HEK293 (cell line): ENCODE results near the gene CACTIN.

ENCODE experiments used
- YY1 ChIP-seq: fragments of 450-650 bp; formaldehyde crosslinking; IDR thresholded peaks from 2 replicates; pipeline ENCODE4 v1.5.1; 2018; ENCODE audit warnings: missing biosample characterization, missing genetic modification characterization
- ZNF174 ChIP-seq: fragments of 450-650 bp; formaldehyde crosslinking; IDR thresholded peaks from 2 replicates; pipeline ENCODE4 v1.5.0; 2017; ENCODE audit warnings: missing biosample characterization, mild to moderate bottlenecking, missing genetic modification characterization
- ZNF19 ChIP-seq: fragments of 450-650 bp; formaldehyde crosslinking; IDR thresholded peaks from 2 replicates; pipeline ENCODE4; 2016; ENCODE audit warnings: missing biosample characterization, missing genetic modification characterization, low read depth
- ZNF239 ChIP-seq: fragments of 450-650 bp; formaldehyde crosslinking; IDR thresholded peaks from 2 replicates; pipeline ENCODE4 v1.5.1; 2016; ENCODE audit warnings: missing biosample characterization, missing genetic modification characterization
- ZNF404 ChIP-seq: fragments of 450-650 bp; formaldehyde crosslinking; IDR thresholded peaks from 2 replicates; pipeline ENCODE4 v1.5.1; 2017; ENCODE audit warnings: missing biosample characterization, missing genetic modification characterization
- ZNF501 ChIP-seq: fragments of 450-650 bp; formaldehyde crosslinking; IDR thresholded peaks from 2 replicates; pipeline ENCODE4 v1.5.1; 2016; ENCODE audit warnings: missing biosample characterization, missing genetic modification characterization
- ZNF544 ChIP-seq: fragments of 450-650 bp; formaldehyde crosslinking; IDR thresholded peaks from 2 replicates; pipeline ENCODE4 v1.5.0; 2017; ENCODE audit warnings: missing biosample characterization, missing genetic modification characterization
- ZNF658 ChIP-seq: fragments of 450-650 bp; formaldehyde crosslinking; IDR thresholded peaks from 2 replicates; pipeline ENCODE4; 2016; ENCODE audit warnings: missing biosample characterization, missing genetic modification characterization
- TF ChIP-seq, protein P1 (sequence below): fragments of 450-650 bp; formaldehyde crosslinking; IDR thresholded peaks from 2 replicates; pipeline ENCODE4 v1.5.1; 2016; ENCODE audit warnings: missing biosample characterization, missing genetic modification characterization
- TF ChIP-seq, protein P2 (sequence below): IDR thresholded peaks from 2 replicates; pipeline ENCODE4 v1.6.1; 2011; ENCODE audit warnings: mild to moderate bottlenecking, low read depth, low read length, borderline replicate concordance
- TF ChIP-seq, protein P3 (sequence below): fragments of 450-650 bp; formaldehyde crosslinking; optimal IDR thresholded peaks from 2 replicates; pipeline ENCODE3; 2016; ENCODE audit warnings: missing biosample characterization, mild to moderate bottlenecking, missing genetic modification characterization
- TF ChIP-seq, protein P4 (sequence below): fragments of 450-650 bp; formaldehyde crosslinking; IDR thresholded peaks from 2 replicates; pipeline ENCODE4 v1.5.1; 2016; ENCODE audit warnings: missing biosample characterization, missing genetic modification characterization, borderline replicate concordance

DNA sequence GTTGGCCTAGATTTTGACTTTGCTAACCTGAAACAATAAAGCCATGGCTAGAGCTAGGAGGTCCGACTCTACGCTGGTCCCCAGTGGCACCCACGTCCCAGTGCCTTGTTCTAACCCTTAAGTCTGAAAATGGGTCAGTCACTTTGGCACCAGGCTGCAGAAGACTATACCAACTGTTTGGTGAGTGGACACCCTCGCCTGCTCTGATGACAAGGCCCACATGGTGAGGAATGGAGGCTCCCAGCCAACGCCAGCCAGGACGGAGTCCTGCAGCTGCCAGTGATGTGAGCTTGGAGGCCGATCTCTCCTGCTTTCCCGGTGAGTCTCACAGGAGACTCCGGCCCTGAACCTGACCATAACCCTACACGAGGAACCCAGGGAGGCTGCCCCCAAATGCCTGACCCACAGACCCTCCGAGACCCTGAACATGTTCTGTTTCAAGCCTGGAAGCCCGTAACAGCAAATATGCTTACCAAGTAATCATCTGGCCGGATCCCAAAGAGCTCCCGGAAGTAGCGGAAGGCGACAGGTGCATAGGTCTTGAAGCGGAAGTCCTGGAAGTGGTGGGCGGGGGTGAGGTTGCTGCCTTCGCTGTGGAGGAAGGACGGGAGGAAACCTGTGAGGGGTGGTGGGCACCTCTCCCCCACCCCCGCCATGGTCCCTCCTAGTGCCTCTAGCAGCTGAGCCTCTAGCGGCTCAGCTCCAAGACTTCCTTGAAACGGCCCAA lies 34.1 kb upstream of the CACTIN start:
- TF ChIP-seq, protein P1, sequence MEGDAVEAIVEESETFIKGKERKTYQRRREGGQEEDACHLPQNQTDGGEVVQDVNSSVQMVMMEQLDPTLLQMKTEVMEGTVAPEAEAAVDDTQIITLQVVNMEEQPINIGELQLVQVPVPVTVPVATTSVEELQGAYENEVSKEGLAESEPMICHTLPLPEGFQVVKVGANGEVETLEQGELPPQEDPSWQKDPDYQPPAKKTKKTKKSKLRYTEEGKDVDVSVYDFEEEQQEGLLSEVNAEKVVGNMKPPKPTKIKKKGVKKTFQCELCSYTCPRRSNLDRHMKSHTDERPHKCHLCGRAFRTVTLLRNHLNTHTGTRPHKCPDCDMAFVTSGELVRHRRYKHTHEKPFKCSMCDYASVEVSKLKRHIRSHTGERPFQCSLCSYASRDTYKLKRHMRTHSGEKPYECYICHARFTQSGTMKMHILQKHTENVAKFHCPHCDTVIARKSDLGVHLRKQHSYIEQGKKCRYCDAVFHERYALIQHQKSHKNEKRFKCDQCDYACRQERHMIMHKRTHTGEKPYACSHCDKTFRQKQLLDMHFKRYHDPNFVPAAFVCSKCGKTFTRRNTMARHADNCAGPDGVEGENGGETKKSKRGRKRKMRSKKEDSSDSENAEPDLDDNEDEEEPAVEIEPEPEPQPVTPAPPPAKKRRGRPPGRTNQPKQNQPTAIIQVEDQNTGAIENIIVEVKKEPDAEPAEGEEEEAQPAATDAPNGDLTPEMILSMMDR (tag by site-specific recombination), result no peak
- TF ChIP-seq ZNF544 (tag by site-specific recombination) (no peak), ZNF239 (tag by site-specific recombination) (no peak), ZNF501 (tag by site-specific recombination) (no peak), ZNF658 (tag by site-specific recombination) (no peak), ZNF19 (tag by site-specific recombination) (no peak), ZNF174 (tag by site-specific recombination) (no peak), ZNF404 (tag by site-specific recombination) (no peak), YY1 (tag by site-specific recombination) (no peak)
- TF ChIP-seq, protein P2, sequence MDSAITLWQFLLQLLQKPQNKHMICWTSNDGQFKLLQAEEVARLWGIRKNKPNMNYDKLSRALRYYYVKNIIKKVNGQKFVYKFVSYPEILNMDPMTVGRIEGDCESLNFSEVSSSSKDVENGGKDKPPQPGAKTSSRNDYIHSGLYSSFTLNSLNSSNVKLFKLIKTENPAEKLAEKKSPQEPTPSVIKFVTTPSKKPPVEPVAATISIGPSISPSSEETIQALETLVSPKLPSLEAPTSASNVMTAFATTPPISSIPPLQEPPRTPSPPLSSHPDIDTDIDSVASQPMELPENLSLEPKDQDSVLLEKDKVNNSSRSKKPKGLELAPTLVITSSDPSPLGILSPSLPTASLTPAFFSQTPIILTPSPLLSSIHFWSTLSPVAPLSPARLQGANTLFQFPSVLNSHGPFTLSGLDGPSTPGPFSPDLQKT, result no peak
- TF ChIP-seq, protein P3, sequence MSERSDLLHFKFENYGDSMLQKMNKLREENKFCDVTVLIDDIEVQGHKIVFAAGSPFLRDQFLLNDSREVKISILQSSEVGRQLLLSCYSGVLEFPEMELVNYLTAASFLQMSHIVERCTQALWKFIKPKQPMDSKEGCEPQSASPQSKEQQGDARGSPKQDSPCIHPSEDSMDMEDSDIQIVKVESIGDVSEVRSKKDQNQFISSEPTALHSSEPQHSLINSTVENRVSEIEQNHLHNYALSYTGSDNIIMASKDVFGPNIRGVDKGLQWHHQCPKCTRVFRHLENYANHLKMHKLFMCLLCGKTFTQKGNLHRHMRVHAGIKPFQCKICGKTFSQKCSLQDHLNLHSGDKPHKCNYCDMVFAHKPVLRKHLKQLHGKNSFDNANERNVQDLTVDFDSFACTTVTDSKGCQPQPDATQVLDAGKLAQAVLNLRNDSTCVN (tag by site-specific recombination), result no peak
- TF ChIP-seq, protein P4, sequence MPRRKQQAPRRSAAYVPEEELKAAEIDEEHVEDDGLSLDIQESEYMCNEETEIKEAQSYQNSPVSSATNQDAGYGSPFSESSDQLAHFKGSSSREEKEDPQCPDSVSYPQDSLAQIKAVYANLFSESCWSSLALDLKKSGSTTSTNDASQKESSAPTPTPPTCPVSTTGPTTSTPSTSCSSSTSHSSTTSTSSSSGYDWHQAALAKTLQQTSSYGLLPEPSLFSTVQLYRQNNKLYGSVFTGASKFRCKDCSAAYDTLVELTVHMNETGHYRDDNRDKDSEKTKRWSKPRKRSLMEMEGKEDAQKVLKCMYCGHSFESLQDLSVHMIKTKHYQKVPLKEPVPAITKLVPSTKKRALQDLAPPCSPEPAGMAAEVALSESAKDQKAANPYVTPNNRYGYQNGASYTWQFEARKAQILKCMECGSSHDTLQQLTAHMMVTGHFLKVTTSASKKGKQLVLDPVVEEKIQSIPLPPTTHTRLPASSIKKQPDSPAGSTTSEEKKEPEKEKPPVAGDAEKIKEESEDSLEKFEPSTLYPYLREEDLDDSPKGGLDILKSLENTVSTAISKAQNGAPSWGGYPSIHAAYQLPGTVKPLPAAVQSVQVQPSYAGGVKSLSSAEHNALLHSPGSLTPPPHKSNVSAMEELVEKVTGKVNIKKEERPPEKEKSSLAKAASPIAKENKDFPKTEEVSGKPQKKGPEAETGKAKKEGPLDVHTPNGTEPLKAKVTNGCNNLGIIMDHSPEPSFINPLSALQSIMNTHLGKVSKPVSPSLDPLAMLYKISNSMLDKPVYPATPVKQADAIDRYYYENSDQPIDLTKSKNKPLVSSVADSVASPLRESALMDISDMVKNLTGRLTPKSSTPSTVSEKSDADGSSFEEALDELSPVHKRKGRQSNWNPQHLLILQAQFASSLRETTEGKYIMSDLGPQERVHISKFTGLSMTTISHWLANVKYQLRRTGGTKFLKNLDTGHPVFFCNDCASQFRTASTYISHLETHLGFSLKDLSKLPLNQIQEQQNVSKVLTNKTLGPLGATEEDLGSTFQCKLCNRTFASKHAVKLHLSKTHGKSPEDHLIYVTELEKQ (tag by site-specific recombination), result no peak
